ENCODE data around the gene CER1.

The CER1 gene

DNA sequence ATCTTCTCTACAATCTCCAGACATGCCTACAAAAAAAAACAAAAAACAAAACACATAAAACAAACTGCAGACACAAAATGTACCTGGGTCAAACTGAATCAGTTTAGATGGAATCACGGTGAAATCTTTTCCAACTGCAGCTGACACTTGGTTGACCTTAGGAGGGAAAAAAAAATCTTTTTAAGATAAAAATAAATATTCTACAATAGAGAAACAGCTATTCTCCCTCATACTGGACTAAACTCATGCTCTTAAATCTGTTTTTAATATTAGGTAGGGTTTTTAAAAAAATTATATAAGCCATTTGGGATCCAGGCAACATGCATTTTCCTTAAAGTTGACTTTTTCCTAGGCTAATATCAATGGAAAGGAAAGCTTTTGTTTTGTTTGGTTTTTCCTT, 33.8 kb upstream of the CER1 start:
- H3K4me3 ChIP-seq (ENCODE audit: low read depth, low read length): no peak overlapping the region
- no peak for TF ChIP-seq CTCF (IDR thresholded peaks at IDR 0.05; ENCODE audit: low read depth, low read length)

DNA sequence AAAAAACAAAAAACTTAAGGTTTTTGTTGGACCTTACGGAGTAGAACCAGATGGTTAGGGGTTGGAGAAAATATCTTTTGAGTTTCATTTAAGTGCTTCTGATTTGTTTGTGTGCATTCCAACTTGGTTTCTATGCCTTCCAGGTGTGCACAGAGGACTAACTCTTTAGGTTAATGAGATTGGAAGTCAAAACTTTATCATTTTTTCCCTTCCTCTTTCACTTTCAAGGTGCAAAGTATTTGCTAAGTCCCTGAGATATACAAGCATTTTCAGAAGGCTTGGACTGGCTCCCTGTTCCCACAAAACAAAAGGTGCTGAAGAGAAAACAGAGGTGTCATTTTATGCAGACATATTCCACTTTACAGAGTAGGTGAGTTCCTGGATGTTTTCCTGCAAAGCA, 30.3 kb upstream of the CER1 start:
- no peak for TF ChIP-seq CTCF (IDR thresholded peaks at IDR 0.05; ENCODE audit: low read depth, low read length)
- no peak overlapping the region for H3K4me3 ChIP-seq (ENCODE audit: low read depth, low read length)

DNA sequence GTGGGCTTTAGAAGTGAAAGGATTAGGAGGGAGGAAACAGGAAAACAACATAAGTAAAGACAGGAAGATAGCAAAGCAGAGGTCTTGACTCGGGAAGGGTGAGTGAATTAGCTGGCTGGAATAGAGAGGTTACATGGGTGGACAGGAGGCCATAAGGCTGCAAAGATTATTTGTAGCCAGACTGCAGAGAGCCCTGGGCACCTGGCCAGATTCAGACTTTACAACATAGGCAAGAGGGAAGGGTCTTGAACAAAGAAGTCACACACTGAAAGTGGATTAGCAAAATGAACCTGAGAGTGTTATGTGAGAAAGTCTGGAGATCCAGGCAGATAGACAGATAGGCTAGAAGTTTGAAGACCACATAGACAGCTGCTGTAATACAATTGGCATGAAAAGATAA, 29.7 kb upstream of the CER1 start:
- no peak for TF ChIP-seq CTCF (IDR thresholded peaks at IDR 0.05; ENCODE audit: low read depth, low read length)
- no peak overlapping the region for H3K4me3 ChIP-seq (ENCODE audit: low read depth, low read length)

- TF ChIP-seq CTCF (IDR thresholded peaks at IDR 0.05; ENCODE audit: low read depth, low read length): no peak
- H3K4me3 ChIP-seq (ENCODE audit: low read depth, low read length): no peak overlapping the region
These were observed 28.3 kb upstream of the CER1 start for GRCh38 chr9:14750821-14751220.

- H3K4me3 ChIP-seq (ENCODE audit: low read depth, low read length): no peak overlapping the region
- TF ChIP-seq CTCF (IDR thresholded peaks at IDR 0.05; ENCODE audit: low read depth, low read length): no peak
These were observed 27.2 kb upstream of the CER1 start for GRCh38 chr9:14749741-14750211.

GRCh38 chr9:14748373-14748772, 25.8 kb upstream of the CER1 start:
- no peak for TF ChIP-seq CTCF (IDR thresholded peaks at IDR 0.05; ENCODE audit: low read depth, low read length)
- H3K4me3 ChIP-seq (ENCODE audit: low read depth, low read length): no peak overlapping the region

GRCh38 chr9:14747111-14747510, 24.6 kb upstream of the CER1 start:
- no peak for TF ChIP-seq CTCF (IDR thresholded peaks at IDR 0.05; ENCODE audit: low read depth, low read length)
- H3K4me3 ChIP-seq (ENCODE audit: low read depth, low read length): no peak overlapping the region
